ENCODE data around the gene EPHB2.

Gene EPHB2

GRCh38 chr1:22689505-22689904 is 21.1 kb upstream of the EPHB2 start:
- H3K9me3 ChIP-seq (ENCODE audit: control insufficient read depth, low read length): no peaks in the 10 kb centered on the region
- H3K18ac ChIP-seq (ENCODE audit: low read depth in 1 of 2, low read length in 2 of 2): peak overlapping the region in 1 of 2 experiments; percentile 6
- no peak overlapping the region for H3K14ac ChIP-seq (ENCODE audit: low read length in 2 of 2)
- peak overlapping the region; percentile 69 for H4K8ac ChIP-seq (ENCODE audit: low read length)
- DNase-seq: peak; percentile 96
- peaks cover 23% of the 10 kb centered on the region for H3K4me1 ChIP-seq (ENCODE audit: control insufficient read depth, insufficient read depth, low read depth, low read length)
- H3K36me3 ChIP-seq (ENCODE audit: control insufficient read depth in 1 of 2, insufficient read depth in 2 of 2, low read depth in 1 of 2, low read length in 2 of 2): no peaks in the 10 kb centered on the region
- H3K27ac ChIP-seq (ENCODE audit: low read length, poor library complexity, severe bottlenecking): peak overlapping the region; percentile 93
- no peak overlapping the region for H2BK15ac ChIP-seq (ENCODE audit: low read depth, poor library complexity, severe bottlenecking)
- no peak overlapping the region for H3K4ac ChIP-seq (ENCODE audit: low read depth in 1 of 2, low read length in 2 of 2)
- no peak overlapping the region for H3K4me2 ChIP-seq (ENCODE audit: low read length, poor library complexity, severe bottlenecking)
- peak overlapping the region; percentile 85 for H2AK5ac ChIP-seq (ENCODE audit: low read length, severe bottlenecking)
- H3K79me1 ChIP-seq (replicated peaks; ENCODE audit: low read length, poor library complexity, severe bottlenecking): no peaks in the 10 kb centered on the region
- no peak overlapping the region for H3K23ac ChIP-seq (ENCODE audit: low read length in 2 of 2)
- WGBS: 11% methylated on average over 11 of the region's 11 CpGs
- no peak overlapping the region for H2AFZ ChIP-seq (ENCODE audit: low read depth, low read length)
- no peak overlapping the region for H4K91ac ChIP-seq (ENCODE audit: low read length)
- H2BK120ac ChIP-seq (ENCODE audit: low read depth, low read length): no peak overlapping the region
- no peak overlapping the region for H3K4me3 ChIP-seq (ENCODE audit: insufficient read depth in 1 of 2, low read depth in 1 of 2, low read length in 2 of 2)
- H3K27me3 ChIP-seq (ENCODE audit: control insufficient read depth in 1 of 2, insufficient read depth in 1 of 2, low read length in 2 of 2): peaks cover 0 to 20% of the 10 kb centered on the region in 2 experiments
- peak overlapping the region; percentile 21 for H2BK5ac ChIP-seq (ENCODE audit: low read depth, low read length, poor library complexity, severe bottlenecking)
- H2BK12ac ChIP-seq (ENCODE audit: low read length in 2 of 2): peak overlapping the region in 1 of 2 experiments; percentile 7
- H3K9ac ChIP-seq (ENCODE audit: low read length): no peak overlapping the region

GRCh38 chr1:22691031-22691753 is 19.4 kb upstream of the EPHB2 start:
- Histone ChIP-seq H3K4ac (ENCODE audit: low read depth in 1 of 2, low read length in 2 of 2) (no peak overlapping the region), H2BK5ac (ENCODE audit: low read depth, low read length, poor library complexity, severe bottlenecking) (no peak overlapping the region), H3K4me3 (ENCODE audit: insufficient read depth in 1 of 2, low read depth in 1 of 2, low read length in 2 of 2) (no peak overlapping the region), H2AK5ac (ENCODE audit: low read length, severe bottlenecking) (no peak overlapping the region), H2BK12ac (ENCODE audit: low read length in 2 of 2) (no peak overlapping the region), H3K9ac (ENCODE audit: low read length) (no peak overlapping the region), H3K4me1 (ENCODE audit: control insufficient read depth, insufficient read depth, low read depth, low read length) (peaks cover 10% of the 10 kb centered on the region), H3K9me3 (ENCODE audit: control insufficient read depth, low read length) (no peaks in the 10 kb centered on the region), H2BK15ac (ENCODE audit: low read depth, poor library complexity, severe bottlenecking) (no peak overlapping the region), H3K27me3 (ENCODE audit: control insufficient read depth in 1 of 2, insufficient read depth in 1 of 2, low read length in 2 of 2) (peaks cover 0 to 5% of the 10 kb centered on the region in 2 experiments), H3K23ac (ENCODE audit: low read length in 2 of 2) (no peak overlapping the region), H2BK120ac (ENCODE audit: low read depth, low read length) (no peak overlapping the region), H2AFZ (ENCODE audit: low read depth, low read length) (no peak overlapping the region), H3K36me3 (ENCODE audit: control insufficient read depth in 1 of 2, insufficient read depth in 2 of 2, low read depth in 1 of 2, low read length in 2 of 2) (no peaks in the 10 kb centered on the region), H3K27ac (ENCODE audit: low read length, poor library complexity, severe bottlenecking) (no peak overlapping the region), H3K4me2 (ENCODE audit: low read length, poor library complexity, severe bottlenecking) (no peak overlapping the region), H3K18ac (ENCODE audit: low read depth in 1 of 2, low read length in 2 of 2) (no peak overlapping the region), H3K14ac (ENCODE audit: low read length in 2 of 2) (no peak overlapping the region), H3K79me1 (replicated peaks; ENCODE audit: low read length, poor library complexity, severe bottlenecking) (no peaks in the 10 kb centered on the region), H4K91ac (ENCODE audit: low read length) (no peak overlapping the region), H4K8ac (ENCODE audit: low read length) (no peak overlapping the region)
- 85% methylated on average over 7 of the region's 13 CpGs for WGBS
- no peak for DNase-seq

- Histone ChIP-seq H3K36me3 (ENCODE audit: control insufficient read depth in 1 of 2, insufficient read depth in 2 of 2, low read depth in 1 of 2, low read length in 2 of 2) (no peaks in the 10 kb centered on the region), H3K4me3 (ENCODE audit: insufficient read depth in 1 of 2, low read depth in 1 of 2, low read length in 2 of 2) (no peak overlapping the region), H3K14ac (ENCODE audit: low read length in 2 of 2) (no peak overlapping the region), H3K9ac (ENCODE audit: low read length) (no peak overlapping the region), H2BK15ac (ENCODE audit: low read depth, poor library complexity, severe bottlenecking) (no peak overlapping the region), H3K79me1 (replicated peaks; ENCODE audit: low read length, poor library complexity, severe bottlenecking) (no peaks in the 10 kb centered on the region), H3K4me1 (ENCODE audit: control insufficient read depth, insufficient read depth, low read depth, low read length) (peaks cover 8% of the 10 kb centered on the region), H3K9me3 (ENCODE audit: control insufficient read depth, low read length) (no peaks in the 10 kb centered on the region), H2BK12ac (ENCODE audit: low read length in 2 of 2) (no peak overlapping the region), H2BK120ac (ENCODE audit: low read depth, low read length) (no peak overlapping the region), H3K27me3 (ENCODE audit: control insufficient read depth in 1 of 2, insufficient read depth in 1 of 2, low read length in 2 of 2) (no peaks in the 10 kb centered on the region), H2BK5ac (ENCODE audit: low read depth, low read length, poor library complexity, severe bottlenecking) (no peak overlapping the region), H3K27ac (ENCODE audit: low read length, poor library complexity, severe bottlenecking) (no peak overlapping the region), H3K4ac (ENCODE audit: low read depth in 1 of 2, low read length in 2 of 2) (no peak overlapping the region), H4K8ac (ENCODE audit: low read length) (no peak overlapping the region), H2AK5ac (ENCODE audit: low read length, severe bottlenecking) (no peak overlapping the region), H4K91ac (ENCODE audit: low read length) (no peak overlapping the region), H3K18ac (ENCODE audit: low read depth in 1 of 2, low read length in 2 of 2) (no peak overlapping the region), H2AFZ (ENCODE audit: low read depth, low read length) (no peak overlapping the region), H3K4me2 (ENCODE audit: low read length, poor library complexity, severe bottlenecking) (no peak overlapping the region), H3K23ac (ENCODE audit: low read length in 2 of 2) (no peak overlapping the region)
- no peak for DNase-seq
- WGBS: 98% methylated on average over 5 of the region's 5 CpGs
These were observed 16.5 kb upstream of the EPHB2 start for GRCh38 chr1:22694172-22694571.

- H3K79me1 ChIP-seq (replicated peaks; ENCODE audit: low read length, poor library complexity, severe bottlenecking): no peaks in the 10 kb centered on the region
- H2BK12ac ChIP-seq (ENCODE audit: low read length in 2 of 2): no peak overlapping the region
- no peak overlapping the region for H4K91ac ChIP-seq (ENCODE audit: low read length)
- H2BK120ac ChIP-seq (ENCODE audit: low read depth, low read length): no peak overlapping the region
- WGBS: 95% methylated on average over 3 of the region's 3 CpGs
- H3K4me3 ChIP-seq (ENCODE audit: insufficient read depth in 1 of 2, low read depth in 1 of 2, low read length in 2 of 2): no peak overlapping the region
- H3K14ac ChIP-seq (ENCODE audit: low read length in 2 of 2): no peak overlapping the region
- DNase-seq: no peak
- H3K9me3 ChIP-seq (ENCODE audit: control insufficient read depth, low read length): no peaks in the 10 kb centered on the region
- H2BK15ac ChIP-seq (ENCODE audit: low read depth, poor library complexity, severe bottlenecking): no peak overlapping the region
- peaks cover 4% of the 10 kb centered on the region for H3K4me1 ChIP-seq (ENCODE audit: control insufficient read depth, insufficient read depth, low read depth, low read length)
- no peak overlapping the region for H3K23ac ChIP-seq (ENCODE audit: low read length in 2 of 2)
- H3K27me3 ChIP-seq (ENCODE audit: control insufficient read depth in 1 of 2, insufficient read depth in 1 of 2, low read length in 2 of 2): no peaks in the 10 kb centered on the region
- no peak overlapping the region for H3K9ac ChIP-seq (ENCODE audit: low read length)
- H2AK5ac ChIP-seq (ENCODE audit: low read length, severe bottlenecking): no peak overlapping the region
- no peak overlapping the region for H2AFZ ChIP-seq (ENCODE audit: low read depth, low read length)
- H3K18ac ChIP-seq (ENCODE audit: low read depth in 1 of 2, low read length in 2 of 2): no peak overlapping the region
- H4K8ac ChIP-seq (ENCODE audit: low read length): no peak overlapping the region
- no peak overlapping the region for H3K4me2 ChIP-seq (ENCODE audit: low read length, poor library complexity, severe bottlenecking)
- H3K36me3 ChIP-seq (ENCODE audit: control insufficient read depth in 1 of 2, insufficient read depth in 2 of 2, low read depth in 1 of 2, low read length in 2 of 2): no peaks in the 10 kb centered on the region
- H3K27ac ChIP-seq (ENCODE audit: low read length, poor library complexity, severe bottlenecking): no peak overlapping the region
- H2BK5ac ChIP-seq (ENCODE audit: low read depth, low read length, poor library complexity, severe bottlenecking): no peak overlapping the region
- no peak overlapping the region for H3K4ac ChIP-seq (ENCODE audit: low read depth in 1 of 2, low read length in 2 of 2)
These were observed 14.0 kb upstream of the EPHB2 start for GRCh38 chr1:22696610-22697009.

Measured in mesenchymal stem cell (in vitro differentiated cells and primary cell).